K562 (cell line): Measurements from ENCODE around the gene IL34. TPM values are rescaled to one million over a fixed set of nuclear protein-coding genes. Genes with fewer than 3 reads are reported as not detected.
A peak's percentile ranks its signal among the peaks of the same experiment; 100 is the strongest.

Experiments used
- ATAC-seq: fragments of 200-7000 bp; cut with Tn5 transposase; 3 replicates; pipeline ENCODE4 v1.9.1; 2020; ENCODE audit warnings: moderate library complexity
- BruUV-seq: library from RNA; stranded (reverse); fragments of 400-500 nt; replicated peaks from 2 replicates; lab custom pipeline; 2021; lab: Mats Ljungman, UMichigan
- CTCF ChIA-PET: fragments of 300-600 bp; formaldehyde crosslinking; extraction: SDS; loops from one replicate; lab custom pipeline; 2021; ENCODE audit warnings: low intra/inter-chr PET ratio; lab: Yijun Ruan, JAX
- POLR2A ChIA-PET: fragments of 300-600, 350-650 bp; sonication (Branson Sonifier 250); formaldehyde crosslinking; extraction: SDS; loops from one replicate; lab custom pipeline; 2021; ENCODE audit warnings: antibody characterized with exemption, inconsistent platforms; lab: Yijun Ruan, JAX
- DNase-seq, 4 experiments: peaks; one replicate each; pipeline versions ENCODE4 v3.0.0 to v3.0.0-alpha.2; 2011 to 2018; ENCODE audit warnings: low spot score in 3 of 4, mixed read lengths in 3 of 4; ENCODE audit errors: extremely low read depth in 1 of 4
- FAIRE-seq: peaks from 2 replicates; lab custom pipeline; 2011; peaks lifted over from hg19 to GRCh38; lab: Jason Lieb, UNC
- H2AFZ ChIP-seq: 2 replicates; pipeline ENCODE4 v1.6.0; 2011; ENCODE audit warnings: low read depth, low read length, control low read depth, inconsistent platforms
- H3K27ac ChIP-seq: fragments of 200-600 bp; 3 replicates; pipeline ENCODE4 v1.8.0; 2011; ENCODE audit warnings: low read depth, mild to moderate bottlenecking, control low read depth, inconsistent platforms, low read length, moderate library complexity, mixed read lengths; ENCODE audit errors: extremely low read depth
- H3K27me3 ChIP-seq, 2 experiments: fragments of 300-600 bp in 1 of 2; 2 replicates in 1 of 2; 3 replicates in 1 of 2; pipeline versions ENCODE4 v1.6.0 to v1.8.0; 2011; ENCODE audit warnings: inconsistent platforms in 2 of 2, low read length in 2 of 2, mild to moderate bottlenecking in 1 of 2, mixed read lengths in 1 of 2, moderate library complexity in 1 of 2; ENCODE audit not compliant: control insufficient read depth in 2 of 2, insufficient read depth in 2 of 2
- H3K36me3 ChIP-seq: fragments of 300-600 bp; 3 replicates; pipeline ENCODE4 v1.8.0; 2011; ENCODE audit warnings: mild to moderate bottlenecking, low read length, inconsistent platforms; ENCODE audit not compliant: control insufficient read depth, insufficient read depth
- H3K4me1 ChIP-seq, 2 experiments: fragments of 200-600 bp in 1 of 2; replicated peaks in 1 of 2; 2 replicates in 1 of 2; 3 replicates in 1 of 2; pipeline versions ENCODE4 v1.5.1 to v1.8.0; 2011; ENCODE audit warnings: inconsistent platforms in 2 of 2, low read length in 2 of 2, mild to moderate bottlenecking in 1 of 2, mixed read lengths in 1 of 2, moderate library complexity in 1 of 2; ENCODE audit not compliant: control insufficient read depth in 2 of 2, insufficient read depth in 2 of 2
- H3K4me2 ChIP-seq: 2 replicates; pipeline ENCODE4 v1.6.1; 2011; ENCODE audit warnings: low read length, control low read depth, inconsistent platforms, mixed read lengths; ENCODE audit not compliant: insufficient read depth
- H3K4me3 ChIP-seq: fragments of 200-600 bp; sonication (generic), shearing (Covaris generic); 2 replicates; pipeline ENCODE4 v1.5.1; 2016; ENCODE audit warnings: control low read depth, inconsistent platforms
- H3K79me2 ChIP-seq: fragments of 200-600 bp; 3 replicates; pipeline ENCODE4 v1.8.0; 2011; ENCODE audit warnings: low read length, inconsistent platforms; ENCODE audit not compliant: control insufficient read depth, insufficient read depth
- H3K9ac ChIP-seq, 2 experiments: 2 replicates each; pipeline versions ENCODE4 v1.6.0 to v1.6.1; 2011; ENCODE audit warnings: low read depth in 2 of 2, low read length in 2 of 2, control low read depth in 1 of 2, inconsistent platforms in 1 of 2, mild to moderate bottlenecking in 1 of 2, mixed read lengths in 1 of 2; ENCODE audit not compliant: insufficient read depth in 1 of 2
- H3K9me1 ChIP-seq: one replicate; pipeline ENCODE4 v1.6.0; 2011; ENCODE audit warnings: inconsistent platforms, mild to moderate bottlenecking, low read length, moderate library complexity; ENCODE audit not compliant: control insufficient read depth, insufficient read depth
- H3K9me3 ChIP-seq: replicated peaks from 2 replicates; pipeline ENCODE4 v1.5.1; 2011; ENCODE audit warnings: low read depth, low read length, inconsistent platforms; ENCODE audit not compliant: control insufficient read depth, insufficient read depth
- H4K20me1 ChIP-seq: replicated peaks from 2 replicates; pipeline ENCODE4 v1.6.1; 2011; ENCODE audit warnings: low read length, inconsistent platforms, mixed read lengths; ENCODE audit not compliant: control insufficient read depth, insufficient read depth
- KLF16 ChIP-seq: IDR thresholded peaks from 2 replicates; pipeline ENCODE4 v1.6.1; 2016; ENCODE audit warnings: antibody characterized with exemption
- MAX ChIP-seq: sonication (generic); formaldehyde crosslinking; IDR thresholded peaks from 2 replicates; pipeline ENCODE4 v1.9.0; 2022; ENCODE audit warnings: mild to moderate bottlenecking, missing genetic modification reagents
- NCOA2 ChIP-seq, 2 experiments: fragments of 450-650 bp; IDR thresholded peaks; 2 replicates each; pipeline ENCODE4 v1.6.1; 2018; ENCODE audit warnings: mild to moderate bottlenecking in 2 of 2, moderate library complexity in 1 of 2; ENCODE audit not compliant: partially characterized antibody in 2 of 2
- NCOR1 ChIP-seq: fragments of 450-650 bp; IDR thresholded peaks from 2 replicates; pipeline ENCODE4 v1.6.1; 2016; ENCODE audit warnings: mild to moderate bottlenecking, moderate library complexity
- SIN3B ChIP-seq: fragments of 450-650 bp; IDR thresholded peaks from 2 replicates; pipeline ENCODE4 v1.6.1; 2017; ENCODE audit warnings: low read depth, mild to moderate bottlenecking, moderate library complexity
- TFE3 ChIP-seq: fragments of 450-650 bp; formaldehyde crosslinking; IDR thresholded peaks from 2 replicates; pipeline ENCODE4 v1.4.0; 2020; ENCODE audit warnings: mild to moderate bottlenecking, mixed read lengths
- ZNF282 ChIP-seq: sonication (generic); formaldehyde crosslinking; IDR thresholded peaks from 2 replicates; pipeline ENCODE4 v1.8.1; 2023; ENCODE audit warnings: missing genetic modification reagents
- ZNF785 ChIP-seq: fragments of 250-450 bp; sonication (Bioruptor Pico); IDR thresholded peaks from 2 replicates; pipeline ENCODE4 v1.4.0; 2020; ENCODE audit warnings: mild to moderate bottlenecking
- WGBS: fragments of 100-300 bp; shearing (Covaris generic); methylation state at CpG from one replicate; pipeline ENCODE4 v1.1.6; 2016; ENCODE audit warnings: low coverage, mixed read lengths; ENCODE audit not compliant: insufficient coverage; ENCODE audit errors: missing lambda C conversion rate; 5-methylcytosine and 5-hydroxymethylcytosine counted together
- in situ Hi-C: fragments of 300-500 bp; cut with MboI; formaldehyde crosslinking; loops from 4 replicates; pipeline ENCODE4 v1.15.0; 2018; ENCODE audit warnings: inconsistent platforms, mixed read lengths
- intact Hi-C: fragments of 100-400 bp; cut with micrococcal nuclease; formaldehyde crosslinking; loops from 2 replicates; pipeline ENCODE4 v1.14.2; 2022
- polyA plus RNA-seq, 8 experiments: library from polyadenylated mRNA; depleted of rRNA in 4 of 8; stranded (reverse) in 5 of 8; unstranded in 3 of 8; fragments of >200 nt; fragmentation: Nextera tagmentation in 2 of 8; fragmentation: Illumina TruSeq in 1 of 8; extraction: Ambion mirVana in 2 of 8; extraction: Trizol in 1 of 8; gene quantifications; 2 replicates each; pipeline versions ENCODE4 v1.2.1 to v1.2.3, GENCODE V29; 2011 to 2014; ENCODE audit warnings: inconsistent platforms in 1 of 8, missing spikeins in 1 of 8
- total RNA-seq, 7 experiments: library from RNA; depleted of rRNA in 6 of 7; stranded (reverse); fragments of >200 nt in 6 of 7; fragmentation: Illumina TruSeq in 2 of 7; extraction: Trizol in 2 of 7; gene quantifications; 2 replicates each; pipeline versions ENCODE4 v1.2.1 to v1.2.3, GENCODE V29; 2011 to 2021; ENCODE audit warnings: low replicate concordance in 1 of 7

IL34 gene
- total and polyA plus RNA-seq, 9 of the 15 experiments (the other 6 are each of a cell fraction or from before 2014, with no cell fraction given), result 0.07 to 0.18 (median 0.10) TPM; not detected in 6

GRCh38 chr16:70692873-70693671, 46.7 kb downstream of the IL34 start:
- no peaks in the 10 kb centered on the region for H3K9me3 ChIP-seq
- no peak overlapping the region for H3K4me3 ChIP-seq
- no peaks in the 10 kb centered on the region for H4K20me1 ChIP-seq
- H3K36me3 ChIP-seq, result peaks cover 15% of the 10 kb centered on the region; the same call in 1 of the 3 replicates
- TF ChIP-seq TFE3 (CRISPR knock-in tag) (no peak), NCOR1 (no peak), SIN3B (no peak), MAX (CRISPR knock-in tag) (no peak), KLF16 (no peak), NCOA2 (IDR thresholded peaks at IDR 0.05; ENCODE audit: partially characterized antibody in 2 of 2) (no peak), ZNF282 (no peak), ZNF785 (CRISPR knock-in tag) (no peak)
- TF ChIP-seq, all 486 proteins: peak for 0
- intact Hi-C loops (no loop called here), in situ Hi-C loops (no loop called here)
- peak overlapping the region in 1 of 2 experiments; percentile 60; a peak in 1 of 4 replicates for H3K9ac ChIP-seq
- H3K4me2 ChIP-seq, result no peak overlapping the region
- ChIA-PET CTCF (no interaction called here), POLR2A (interaction anchor here (0.6 kb wide), 1 partner anchor 8 kb away, joined by 3 read pairs; no protein-coding TSS in a partner anchor)
- H3K27me3 ChIP-seq, result no peaks in the 10 kb centered on the region
- H3K27ac ChIP-seq, result no peak overlapping the region
- ATAC-seq (no peak), FAIRE-seq (no peak), DNase-seq (no peak)
- H2AFZ ChIP-seq, result no peak overlapping the region
- H3K4me1 ChIP-seq, result peaks cover 25 to 84% of the 10 kb centered on the region in 2 experiments
- no peaks in the 10 kb centered on the region for H3K9me1 ChIP-seq
- BruUV-seq, result no TSS peak
- H3K79me2 ChIP-seq, result no peaks in the 10 kb centered on the region
- WGBS, result 85% methylated on average over 25 of the region's 29 CpGs
